CD4-positive, alpha-beta T cell treated with Interleukin-6 at 100 ng/mL for 8 hours (primary cell): Measurements from ENCODE around the gene INSRR.

ENCODE experiments used
- DNase-seq: peaks from one replicate; pipeline ENCODE4 v3.0.0-alpha.2; 2020; ENCODE audit warnings: mixed read lengths, low spot score

Gene INSRR

GRCh38 chr1:156832434-156832833 is 26.5 kb downstream of the INSRR start:
- no peak for DNase-seq

DNA sequence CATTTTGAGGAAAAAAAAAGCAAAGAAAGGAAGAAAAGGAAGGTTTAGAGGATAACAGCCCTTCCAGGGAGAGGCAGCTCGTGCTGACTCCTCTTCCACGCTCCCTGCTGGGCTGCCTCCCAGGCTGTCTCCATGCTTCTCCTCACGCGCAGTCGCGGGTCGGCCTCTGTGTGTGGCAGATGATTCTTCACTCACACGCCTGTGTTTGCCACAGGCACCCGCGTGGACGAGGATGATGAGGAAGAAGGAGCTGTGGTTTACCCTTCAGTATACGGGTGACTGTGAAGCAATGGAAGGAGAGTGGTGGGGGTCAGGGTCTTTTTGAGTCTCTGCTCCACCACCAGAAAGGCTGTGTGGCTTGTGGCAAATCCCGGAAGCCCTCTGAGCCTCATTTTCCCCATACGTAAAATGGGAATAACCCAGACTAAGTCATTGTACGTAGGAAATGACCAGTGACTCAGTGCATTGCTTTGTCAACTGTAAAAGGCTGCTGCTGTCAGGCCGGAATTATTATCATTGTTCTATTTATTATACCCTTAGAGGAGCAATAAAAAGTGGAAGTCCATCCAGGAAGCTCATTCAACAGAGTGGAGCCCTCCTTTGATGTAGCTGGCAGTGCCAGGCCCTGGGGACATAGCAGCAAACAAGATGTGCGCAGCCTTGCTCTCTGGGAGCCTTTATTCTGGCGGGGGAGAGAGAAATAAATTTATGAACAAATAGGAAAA is 30.4 kb downstream of the INSRR start:
- no peak for DNase-seq

- DNase-seq, result no peak
These were observed 32.3 kb downstream of the INSRR start for GRCh38 chr1:156826630-156827029.

GRCh38 chr1:156823210-156823790 is 35.6 kb downstream of the INSRR start:
- DNase-seq, result no peak

DNA sequence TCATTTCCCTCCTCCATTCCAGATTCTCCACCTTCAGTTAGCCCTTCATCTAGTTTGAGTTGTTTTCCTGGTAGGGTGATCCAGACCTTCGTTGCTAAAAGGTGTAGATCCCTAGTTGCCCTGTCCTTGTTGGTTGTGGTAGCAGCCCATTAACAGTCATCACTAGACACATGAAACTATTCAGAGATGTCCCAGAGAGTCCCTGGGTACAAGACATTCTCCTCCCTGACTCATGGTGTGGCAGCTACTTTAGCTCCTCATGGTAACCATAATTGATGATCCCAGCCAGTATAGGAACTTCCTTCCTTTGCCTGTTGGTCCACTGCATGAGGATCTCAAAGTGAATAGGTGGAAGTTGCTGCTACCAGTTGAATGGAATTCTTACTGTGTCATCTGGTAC is 36.2 kb downstream of the INSRR start:
- no peak for DNase-seq

GRCh38 chr1:156821801-156822200 is 37.1 kb downstream of the INSRR start:
- no peak for DNase-seq

DNA sequence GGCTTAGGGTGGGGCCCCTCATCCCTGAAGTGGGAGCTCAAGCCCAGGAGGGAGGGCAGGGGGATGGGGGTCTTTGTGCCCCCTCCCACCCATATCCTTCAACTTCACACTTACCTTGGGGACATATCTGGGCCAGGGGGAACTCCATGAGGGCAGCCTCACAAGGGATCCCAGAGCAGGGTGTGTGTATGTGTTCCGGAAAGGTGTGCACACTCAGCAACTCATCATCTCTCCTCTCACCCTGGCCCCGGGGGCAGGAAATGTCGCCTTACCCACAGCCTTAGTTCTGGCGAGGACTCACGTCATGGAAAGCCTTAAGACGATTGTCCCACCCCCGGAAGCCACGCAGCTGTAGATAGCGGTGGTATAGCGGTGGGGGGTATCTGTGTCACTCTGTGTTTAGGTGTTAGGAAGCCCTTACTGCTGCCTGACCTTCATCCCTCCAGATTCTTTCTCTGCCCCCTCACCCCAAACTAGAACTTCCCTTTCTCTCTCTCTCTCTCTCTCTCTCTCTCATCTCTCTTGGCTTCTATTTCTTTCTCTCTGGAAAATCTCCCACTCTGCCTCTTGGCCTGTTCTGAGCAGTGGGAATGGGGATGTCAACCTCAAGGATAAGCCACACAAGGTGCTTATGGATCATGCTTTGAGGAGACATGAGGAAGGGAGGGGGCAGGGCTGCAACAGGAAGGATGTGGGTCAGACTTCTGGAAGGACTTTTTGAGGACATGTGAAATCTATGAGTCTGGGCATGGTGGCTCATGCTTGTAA is 42.2 kb downstream of the INSRR start, which contains the start of gene SH2D2A:
Gene SH2D2A (minus strand): TSS at position 288 of the 768 bp plus-strand sequence. CDS start 140 bp downstream, at position 148.
- peak; percentile 94 for DNase-seq

DNA sequence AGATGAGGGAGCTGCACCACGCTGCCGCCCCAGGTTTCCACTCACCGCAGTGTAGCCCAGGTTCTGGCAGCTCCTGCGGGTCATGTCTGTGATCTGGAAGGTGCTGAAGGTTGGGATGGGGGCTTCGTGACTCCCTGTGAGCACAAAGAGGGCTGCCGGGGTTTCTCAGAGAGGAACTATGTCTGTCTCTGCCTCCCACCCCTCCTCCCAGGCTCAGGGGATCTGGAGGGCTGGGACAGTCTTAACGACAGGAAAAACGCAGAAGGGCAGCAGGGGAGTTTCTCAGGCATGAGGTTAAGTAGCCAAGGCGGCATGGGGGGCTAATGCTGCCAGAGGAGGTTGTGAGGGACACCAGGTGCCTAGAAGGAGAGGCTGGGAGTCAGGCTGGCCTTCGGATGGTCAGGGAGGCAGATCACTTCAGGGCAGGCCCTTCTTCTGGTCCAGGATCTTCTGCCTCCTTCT is 42.9 kb downstream of the INSRR start:
- no peak for DNase-seq

GRCh38 chr1:156815307-156815826 is 43.5 kb downstream of the INSRR start:
- DNase-seq, result no peak

DNA sequence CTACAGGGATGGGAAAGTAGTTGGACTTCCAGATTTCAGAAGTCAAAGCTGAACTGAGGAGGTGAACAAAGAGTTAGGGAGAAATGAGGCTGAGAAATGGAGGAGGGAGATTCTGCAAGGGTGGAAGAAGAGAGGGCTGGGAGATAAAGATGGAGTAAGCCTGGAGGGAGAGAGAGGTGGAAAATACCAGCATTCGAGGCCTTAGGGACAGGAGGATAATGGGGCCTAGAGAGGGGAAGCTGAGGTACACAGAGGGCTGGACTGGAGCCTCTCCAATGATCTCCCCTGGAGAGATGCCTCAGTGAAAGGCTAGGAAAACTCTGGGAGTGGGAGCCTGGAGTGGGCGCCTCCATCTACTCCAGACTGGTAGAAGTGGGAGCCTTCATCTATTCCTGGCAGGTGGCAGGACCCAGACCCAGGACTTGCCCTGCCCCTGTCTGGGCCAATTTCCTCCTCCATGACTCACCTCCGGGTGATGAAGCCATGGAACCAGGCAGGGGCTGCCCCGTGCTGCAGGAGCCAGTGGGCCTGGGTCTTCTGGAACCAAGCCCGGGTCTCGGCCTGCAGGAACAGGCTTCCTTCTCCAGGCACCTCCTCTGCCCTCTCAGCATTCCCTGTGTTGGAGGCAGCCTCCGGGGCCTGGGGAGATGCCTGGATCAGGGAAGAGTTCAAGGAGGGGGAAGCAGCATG is 44.2 kb downstream of the INSRR start:
- peak; percentile 28 for DNase-seq

- peak; percentile 68 for DNase-seq
These were observed 45.0 kb downstream of the INSRR start for GRCh38 chr1:156813750-156814570.

- no peak for DNase-seq
These were observed 45.6 kb downstream of the INSRR start for GRCh38 chr1:156813298-156813697.

DNA sequence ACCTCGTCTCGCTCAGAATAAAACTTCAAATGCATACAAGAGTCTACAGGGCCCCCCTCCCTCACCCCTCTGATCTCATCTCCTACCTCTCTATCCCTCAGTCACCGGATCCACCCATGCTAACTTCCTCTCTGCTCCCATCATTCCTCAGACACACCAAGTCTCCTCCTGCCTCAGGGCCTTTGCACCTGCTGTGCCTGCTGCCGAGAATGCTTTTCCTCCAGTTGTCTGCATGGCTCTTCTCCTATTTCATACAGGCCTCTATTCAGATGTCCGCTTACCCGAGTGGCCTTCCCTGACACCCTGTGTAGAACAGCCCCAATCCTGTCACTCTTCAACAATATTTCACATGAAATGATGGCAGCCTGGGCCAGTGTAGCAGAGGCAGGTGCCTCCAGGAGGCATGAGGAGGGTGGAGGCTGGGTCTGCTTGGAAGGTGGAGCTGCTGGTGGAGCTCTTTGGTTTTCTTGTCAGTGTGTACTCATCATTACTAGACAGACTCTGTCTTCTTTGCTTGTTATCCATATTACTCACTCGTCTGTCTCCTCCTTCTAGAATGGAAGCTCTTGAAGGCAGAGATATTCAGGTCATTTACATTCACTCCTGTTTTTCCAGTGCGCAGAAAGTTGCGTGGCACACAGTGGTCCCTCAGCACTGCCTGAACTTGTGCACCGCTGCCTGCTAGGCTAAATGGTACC is 46.5 kb downstream of the INSRR start:
- DNase-seq, result no peak

- no peak for DNase-seq
These were observed 47.7 kb downstream of the INSRR start for GRCh38 chr1:156811168-156811567.

DNA sequence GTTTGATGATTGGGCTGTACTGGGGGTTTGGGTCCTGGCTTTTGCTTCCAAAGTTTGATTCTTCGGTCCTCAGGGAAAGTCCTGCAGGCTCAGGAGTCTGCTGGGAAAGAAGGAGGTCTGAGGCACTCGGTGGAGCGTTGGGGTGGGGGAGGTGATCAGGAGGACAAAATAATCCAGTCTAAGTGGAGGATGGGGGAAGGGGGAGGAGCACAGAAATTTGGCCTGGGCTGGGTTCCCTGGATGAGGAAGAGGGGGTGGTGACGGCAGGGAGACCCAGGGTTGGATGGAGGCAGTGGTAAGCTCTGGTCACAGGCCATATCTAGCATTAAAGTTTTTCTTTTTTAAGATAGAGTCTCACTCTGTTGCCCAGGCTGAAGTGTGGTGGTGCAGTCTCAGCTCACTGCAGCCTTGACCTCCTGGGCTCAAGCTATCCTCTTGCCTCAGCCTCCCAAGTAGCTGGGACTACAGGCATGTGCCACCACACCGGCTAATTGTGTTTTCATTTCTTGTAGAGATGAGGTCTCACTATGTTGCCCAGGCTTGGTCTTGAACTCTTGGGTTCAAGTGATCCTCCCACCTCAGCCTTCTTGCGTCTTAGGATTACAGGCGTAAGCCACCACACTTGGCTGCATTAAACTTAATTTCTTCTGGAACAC is 49.1 kb downstream of the INSRR start:
- no peak for DNase-seq

- no peak for DNase-seq
These were observed 49.6 kb downstream of the INSRR start for GRCh38 chr1:156809281-156809680.

DNA sequence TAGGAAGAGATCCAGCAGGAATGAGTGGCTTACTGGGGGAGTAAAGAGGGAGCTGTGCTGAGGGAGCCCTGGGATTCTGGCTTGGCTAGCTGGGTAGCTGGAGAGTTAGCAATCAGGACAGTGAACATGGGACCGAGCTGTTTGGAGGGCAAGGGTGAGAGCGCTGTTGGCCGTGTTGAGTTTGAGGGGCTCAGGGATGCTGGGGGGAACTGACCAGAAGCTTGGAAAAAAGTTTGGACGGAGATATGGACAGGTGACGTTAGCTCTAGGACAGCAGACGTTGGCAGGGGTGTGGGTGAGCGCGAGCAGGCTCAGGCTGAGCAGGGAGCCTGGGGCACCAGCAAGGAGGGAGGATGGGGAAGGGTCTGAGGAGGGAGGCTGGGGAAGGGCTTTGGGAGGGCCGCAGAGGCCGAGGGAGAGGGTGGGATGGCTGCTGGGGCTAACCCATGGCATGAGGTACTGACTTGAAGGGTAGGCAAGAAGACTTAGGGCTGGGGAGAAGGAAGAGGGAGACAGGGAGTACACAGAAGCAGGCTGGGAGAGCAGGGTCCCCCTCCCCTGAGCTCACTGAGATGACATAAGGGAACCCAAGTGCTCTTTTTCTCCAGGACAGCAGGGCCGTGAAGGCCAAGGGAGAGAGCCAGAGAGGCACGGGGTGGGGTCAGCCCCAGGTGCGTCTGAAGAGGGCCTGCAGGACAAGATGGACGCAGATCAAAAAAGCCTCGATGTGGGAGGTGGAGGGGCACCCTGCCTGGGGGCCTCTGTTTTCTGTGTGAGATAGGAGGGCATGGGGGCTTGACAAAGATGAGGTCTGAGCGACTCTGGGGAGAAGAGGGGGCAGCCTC is 50.5 kb downstream of the INSRR start:
- DNase-seq, result no peak

DNA sequence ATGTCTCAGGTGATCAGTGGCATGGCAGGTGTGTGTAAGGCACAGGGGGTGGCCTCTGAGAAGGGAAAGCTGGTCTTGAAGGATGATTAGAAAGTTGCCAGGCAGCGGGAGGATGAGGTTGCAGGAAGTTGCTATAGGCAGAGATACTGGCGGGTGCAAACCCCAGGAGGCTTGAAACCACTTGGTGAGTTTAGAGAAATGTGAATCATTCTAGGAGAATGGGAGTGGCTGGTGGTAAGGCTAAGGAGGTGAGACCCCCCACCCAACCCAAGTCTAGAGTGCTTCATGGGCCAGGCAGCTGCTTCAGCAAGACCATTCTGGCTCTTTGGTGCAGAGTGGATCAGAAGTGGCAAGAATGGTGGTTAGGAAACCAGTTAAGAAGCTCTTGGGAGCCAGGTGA is 51.3 kb downstream of the INSRR start:
- no peak for DNase-seq
